DMS 273 treated with DMSO at 0.1 percent for 48 hours (cell line): ENCODE results near the gene PPFIBP2.
"Not testable (repeated sequence)": the region's sequence is repeated elsewhere in the genome, so short reads cannot be mapped to it uniquely, and the experiment has no call there.

Experiments
- DNase-seq: peaks from one replicate; lab custom pipeline; 2025; lab: John Stamatoyannopoulos, UW

Gene PPFIBP2

GRCh38 chr11:7499081-7499480, 14.7 kb upstream of the PPFIBP2 start:
- DNase-seq = no peak

GRCh38 chr11:7500251-7500650, 13.5 kb upstream of the PPFIBP2 start:
- no peak for DNase-seq

GRCh38 chr11:7501251-7501650, 12.5 kb upstream of the PPFIBP2 start:
- no peak for DNase-seq

GRCh38 chr11:7501894-7502293, 11.9 kb upstream of the PPFIBP2 start:
- DNase-seq = no peak

DNA sequence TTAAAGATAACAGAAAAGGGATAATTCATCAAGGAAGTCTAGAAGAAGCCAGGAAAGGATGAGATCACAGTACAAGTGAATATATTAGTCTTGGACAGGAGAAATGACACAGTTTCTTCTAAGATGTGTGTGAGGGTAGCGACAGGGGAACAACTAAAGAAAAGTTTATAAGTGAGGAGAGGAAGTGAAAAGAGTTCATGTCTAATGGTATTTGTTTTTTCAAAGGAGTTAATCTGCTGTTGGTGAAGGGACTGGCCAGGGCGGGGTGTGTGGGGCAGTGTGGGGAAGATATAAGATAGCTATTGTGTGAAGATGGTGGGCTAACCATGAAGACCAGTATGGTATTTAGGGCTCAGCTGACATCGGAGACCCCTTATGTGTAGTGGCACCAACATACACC, 7.6 kb upstream of the PPFIBP2 start:
- DNase-seq = no peak

- no peak for DNase-seq
Measured at GRCh38 chr11:7508087-7508486, 5.7 kb upstream of the PPFIBP2 start.

DNA sequence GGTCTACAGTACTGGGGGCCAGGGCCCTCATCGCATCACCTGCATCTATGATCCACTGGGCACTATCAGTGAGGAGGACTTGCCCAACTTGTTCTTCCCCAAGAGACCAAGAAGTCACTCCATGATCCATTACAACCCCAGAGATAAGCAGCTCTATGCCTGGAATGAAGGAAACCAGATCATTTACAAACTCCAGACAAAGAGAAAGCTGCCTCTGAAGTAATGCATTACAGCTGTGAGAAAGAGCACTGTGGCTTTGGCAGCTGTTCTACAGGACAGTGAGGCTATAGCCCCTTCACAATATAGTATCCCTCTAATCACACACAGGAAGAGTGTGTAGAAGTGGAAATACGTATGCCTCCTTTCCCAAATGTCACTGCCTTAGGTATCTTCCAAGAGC, 3.8 kb upstream of the PPFIBP2 start:
- DNase-seq = no peak

- DNase-seq = no peak
Measured at GRCh38 chr11:7511401-7511800, 2.4 kb upstream of the PPFIBP2 start.

DNA sequence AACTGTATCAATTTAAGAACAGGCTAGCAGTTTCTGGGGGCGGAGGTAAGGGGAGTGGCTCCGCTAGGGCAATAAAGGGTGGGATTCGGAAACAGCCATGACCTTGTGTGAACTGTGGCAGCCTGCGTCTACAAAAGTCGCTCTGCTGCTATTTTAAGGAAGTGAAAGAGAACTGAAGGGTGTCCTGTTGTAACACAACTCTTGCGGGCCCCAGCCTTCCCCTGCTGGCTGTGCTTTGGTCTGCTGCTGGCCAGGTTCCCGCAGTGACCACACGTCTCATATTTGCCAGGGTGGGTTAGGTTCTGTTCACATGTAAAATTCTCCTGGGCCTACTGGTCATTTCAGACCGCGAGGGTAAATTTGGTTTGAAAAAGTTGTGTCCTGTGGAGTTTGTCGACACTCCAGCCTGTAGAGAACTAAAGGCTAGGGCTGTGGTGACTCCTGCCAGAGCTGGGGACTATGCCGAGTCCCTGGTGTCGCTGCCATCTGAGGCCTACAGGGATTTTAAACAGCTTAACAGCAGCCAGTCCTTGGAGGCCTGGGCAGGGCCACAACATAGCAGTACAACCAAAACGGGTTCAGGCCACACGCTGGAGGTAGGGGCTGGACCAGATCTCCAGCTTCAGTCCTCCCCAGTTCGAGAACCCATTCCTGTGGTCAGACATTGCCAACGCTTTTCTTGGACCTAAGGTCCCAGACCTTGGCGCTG, 1.1 kb upstream of the PPFIBP2 start:
- no peak for DNase-seq

DNA sequence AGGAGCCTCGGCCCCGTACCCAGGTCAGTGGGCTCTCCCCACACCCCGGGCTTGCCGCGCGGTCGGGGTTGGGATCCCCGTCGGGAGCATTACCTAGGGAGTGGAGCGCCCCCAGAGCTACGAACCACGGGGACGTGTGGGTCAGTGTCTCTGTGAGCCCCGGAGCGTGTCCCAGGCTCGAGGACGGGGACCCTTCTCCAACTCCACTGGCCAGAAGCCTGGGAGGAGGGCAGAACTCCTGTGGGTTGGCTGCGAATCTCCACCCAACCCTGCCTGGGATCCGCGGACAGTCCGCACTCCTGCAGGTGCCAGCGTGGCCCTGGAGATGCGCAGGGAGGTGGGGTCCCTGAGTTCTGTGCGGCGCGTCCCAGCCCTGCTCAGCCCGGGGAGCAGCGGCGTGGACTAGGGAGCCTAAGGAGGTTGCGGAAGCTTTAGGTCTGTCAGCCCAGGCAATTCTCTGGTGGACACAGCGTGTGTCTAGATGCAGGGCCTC, 346 bp downstream of the PPFIBP2 start:
- no peak for DNase-seq

- DNase-seq = no peak
Measured at GRCh38 chr11:7515447-7515886, 1.7 kb downstream of the PPFIBP2 start.

DNA sequence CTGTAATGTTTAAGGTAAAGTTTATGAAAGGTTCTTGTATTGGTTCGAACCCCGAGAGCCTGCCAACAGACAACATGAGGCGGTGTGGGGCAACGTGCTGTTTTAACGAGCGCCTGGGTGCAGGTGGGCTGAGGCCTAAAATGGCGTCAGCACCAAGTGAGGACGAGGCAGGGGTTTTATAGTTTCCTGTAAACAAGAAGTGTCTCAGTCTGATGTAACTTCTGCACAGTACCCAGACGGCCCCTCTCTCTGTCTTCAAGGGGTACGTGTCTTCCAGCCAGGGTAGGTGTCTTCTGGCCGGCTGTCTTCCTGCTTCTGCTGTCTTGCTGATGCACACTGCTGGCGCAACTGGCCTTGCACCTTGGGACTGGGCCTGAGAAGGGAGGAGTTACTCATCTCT, 2.7 kb downstream of the PPFIBP2 start:
- no peak for DNase-seq

DNA sequence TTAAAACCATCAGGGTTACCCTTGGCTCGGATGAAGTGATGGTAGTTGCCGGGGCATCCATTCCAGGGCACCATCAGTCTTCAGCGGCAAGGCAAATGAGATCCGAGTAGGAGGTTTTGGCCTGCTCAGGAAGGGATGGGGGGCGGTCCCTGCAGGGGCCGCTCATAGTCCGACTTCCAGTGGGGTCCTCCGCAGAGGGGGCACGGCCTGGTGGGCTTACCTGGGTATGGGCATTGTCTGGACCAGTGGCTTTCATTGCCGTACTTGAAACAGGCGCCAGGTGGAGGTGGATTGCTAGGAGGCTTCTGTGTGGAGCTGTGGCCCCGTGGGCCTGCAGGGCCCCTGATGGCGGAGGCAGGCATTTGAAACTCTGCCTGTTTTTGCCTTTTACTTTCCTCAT, 3.9 kb downstream of the PPFIBP2 start:
- DNase-seq = not testable (repeated sequence)

- DNase-seq = no peak
Measured at GRCh38 chr11:7518811-7519562, 5.2 kb downstream of the PPFIBP2 start.

- DNase-seq = no peak
Measured at GRCh38 chr11:7520011-7520942, 6.5 kb downstream of the PPFIBP2 start.

DNA sequence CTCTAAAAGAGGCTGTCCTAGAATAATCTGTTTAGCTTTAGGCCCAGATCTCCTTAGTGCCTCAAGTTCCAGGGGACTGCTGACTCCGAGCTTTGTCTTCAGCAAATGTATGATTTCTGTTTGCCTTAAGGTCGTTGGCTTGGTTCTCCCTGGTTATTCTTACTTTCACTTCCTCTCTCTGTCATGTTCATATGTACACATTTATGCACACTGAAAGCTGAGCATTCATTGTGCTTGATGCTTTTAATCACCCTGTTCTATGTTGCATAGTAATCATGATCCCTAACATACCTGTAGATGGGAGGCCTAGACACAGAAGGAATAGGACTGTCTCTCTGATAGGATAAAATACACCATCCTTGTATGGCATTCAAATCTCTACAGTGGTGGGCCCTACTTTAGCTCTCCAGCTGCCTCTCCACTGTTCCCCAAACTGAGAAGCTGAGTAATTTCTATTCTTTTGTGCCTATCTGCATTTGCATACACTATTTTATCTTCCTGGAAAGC, 7.2 kb downstream of the PPFIBP2 start:
- no peak for DNase-seq

GRCh38 chr11:7522121-7522520, 8.3 kb downstream of the PPFIBP2 start:
- no peak for DNase-seq

GRCh38 chr11:7522546-7522945, 8.7 kb downstream of the PPFIBP2 start:
- no peak for DNase-seq

- DNase-seq = no peak
Measured at GRCh38 chr11:7523416-7524210, 9.8 kb downstream of the PPFIBP2 start.

GRCh38 chr11:7524462-7525235, 10.8 kb downstream of the PPFIBP2 start:
- DNase-seq = no peak
